Esophagus squamous epithelium (tissue), 5 donors: Measurements from ENCODE around the gene SLC6A7. TPM values are rescaled to one million over a fixed set of nuclear protein-coding genes. Genes with fewer than 3 reads are reported as not detected.

Experiments
- DNase-seq: peaks from one replicate; lab custom pipeline; 2025; lab: John Stamatoyannopoulos, UW
- H3K27ac ChIP-seq, 4 donors: fragments of 200-600 bp; sonication (generic); one replicate each; pipeline ENCODE4 v1.5.1; 2016 to 2019; ENCODE audit warnings: mild to moderate bottlenecking in 1 of 4
- H3K27me3 ChIP-seq, 4 donors: fragments of 200-600 bp; sonication (generic); 1 replicate in 3 of 4; 2 replicates in 1 of 4; pipeline versions ENCODE4 v1.5.1 to v1.6.0; 2017 to 2021; ENCODE audit warnings: antibody characterized with exemption in 1 of 4
- H3K36me3 ChIP-seq, 3 donors: fragments of 200-600 bp; sonication (generic); one replicate each; pipeline ENCODE4 v1.5.1; 2016 to 2019
- H3K4me1 ChIP-seq, 3 donors: fragments of 200-600 bp; sonication (generic); one replicate each; pipeline ENCODE4 v1.5.1; 2017 to 2019
- H3K4me3 ChIP-seq, 4 donors: fragments of 200-600 bp; sonication (generic); 1 replicate in 3 of 4; 2 replicates in 1 of 4; pipeline ENCODE4 v1.5.1; 2016 to 2019; ENCODE audit warnings: mild to moderate bottlenecking in 2 of 4, moderate library complexity in 1 of 4
- H3K9me3 ChIP-seq, 3 donors: fragments of 200-600 bp; sonication (generic); one replicate each; pipeline ENCODE4 v1.5.1; 2016 to 2019
- POLR2A ChIP-seq, 4 donors: fragments of 450-650 bp; IDR thresholded peaks; one replicate each; pipeline ENCODE4 v1.6.1; 2017; ENCODE audit warnings: antibody characterized with exemption in 4 of 4, mild to moderate bottlenecking in 4 of 4, moderate library complexity in 3 of 4
- WGBS, 2 donors: methylation state at CpG; one replicate each; pipeline ENCODE4 v1.1.5; 2018; 5-methylcytosine and 5-hydroxymethylcytosine counted together
- intact Hi-C: fragments of 100-400 bp; cut with DNase I; formaldehyde crosslinking; loops from one replicate; pipeline ENCODE4 v1.15.0; 2022
- total RNA-seq, 4 donors: library from RNA; depleted of rRNA; stranded (reverse); fragments of >200 nt; gene quantifications; one replicate each; pipeline ENCODE4 v1.1.0, GENCODE V29; 2016
- TF ChIP-seq, protein P1 (sequence below), 6 experiments: fragments of 450-650 bp in 4 of 6; fragments of 200-600 bp in 2 of 6; sonication (generic) in 2 of 6; IDR thresholded peaks; one replicate each; pipeline ENCODE4 v1.5.1; 2016 to 2019; ENCODE audit warnings: antibody characterized with exemption in 6 of 6, mild to moderate bottlenecking in 4 of 6, moderate library complexity in 4 of 6
- donor health status: DM: yes; HTN: yes; CAD: no.

Gene SLC6A7
- total RNA-seq, 4 donors from 2014 or later: not detected

DNA sequence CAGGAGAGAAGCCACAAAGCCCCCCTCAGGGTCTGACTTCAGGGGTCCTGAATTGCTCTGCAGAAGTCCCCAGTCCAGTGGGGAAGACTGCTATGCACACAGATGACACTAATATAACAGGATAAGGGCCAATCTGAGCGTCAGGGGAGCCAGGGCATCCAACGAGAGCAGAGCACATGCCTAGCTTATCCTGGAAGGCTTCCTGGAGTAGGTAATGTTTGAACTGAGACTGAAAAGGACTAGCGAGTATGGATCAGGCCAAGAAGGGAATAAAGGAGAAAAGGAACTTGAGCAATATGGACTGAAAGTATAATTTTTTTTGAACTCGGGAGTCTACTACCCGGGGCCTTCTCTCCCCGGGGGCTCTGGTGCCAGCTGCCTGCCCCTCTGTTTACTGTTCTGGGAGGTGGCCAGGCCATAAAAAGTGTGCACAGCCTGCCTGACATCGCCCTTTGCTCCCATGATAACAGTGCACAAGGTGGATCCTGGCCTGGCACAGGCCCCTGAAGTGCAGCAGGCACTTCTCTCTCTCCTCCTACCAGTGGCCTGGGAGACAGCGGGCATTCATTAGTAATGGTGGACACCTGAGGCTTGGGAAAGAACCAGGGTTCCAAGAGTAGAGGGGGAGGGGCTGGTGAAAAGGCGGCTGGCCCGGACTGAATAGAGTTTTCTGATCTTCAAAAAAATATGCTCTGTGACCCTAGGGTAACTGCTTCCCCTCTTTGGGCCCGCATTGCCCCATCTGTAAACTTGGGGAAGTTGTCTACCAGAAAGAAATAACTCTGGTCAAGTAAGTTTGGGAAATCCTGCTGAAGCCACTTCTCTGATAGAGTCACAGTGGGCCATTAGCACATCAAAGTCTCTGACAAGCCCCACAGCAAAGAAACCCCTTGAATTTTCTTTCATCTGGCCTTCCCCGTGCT, 4.6 kb upstream of the SLC6A7 start:
- H3K9me3 ChIP-seq: no peaks in the 10 kb centered on the region
- TF ChIP-seq, protein P1, sequence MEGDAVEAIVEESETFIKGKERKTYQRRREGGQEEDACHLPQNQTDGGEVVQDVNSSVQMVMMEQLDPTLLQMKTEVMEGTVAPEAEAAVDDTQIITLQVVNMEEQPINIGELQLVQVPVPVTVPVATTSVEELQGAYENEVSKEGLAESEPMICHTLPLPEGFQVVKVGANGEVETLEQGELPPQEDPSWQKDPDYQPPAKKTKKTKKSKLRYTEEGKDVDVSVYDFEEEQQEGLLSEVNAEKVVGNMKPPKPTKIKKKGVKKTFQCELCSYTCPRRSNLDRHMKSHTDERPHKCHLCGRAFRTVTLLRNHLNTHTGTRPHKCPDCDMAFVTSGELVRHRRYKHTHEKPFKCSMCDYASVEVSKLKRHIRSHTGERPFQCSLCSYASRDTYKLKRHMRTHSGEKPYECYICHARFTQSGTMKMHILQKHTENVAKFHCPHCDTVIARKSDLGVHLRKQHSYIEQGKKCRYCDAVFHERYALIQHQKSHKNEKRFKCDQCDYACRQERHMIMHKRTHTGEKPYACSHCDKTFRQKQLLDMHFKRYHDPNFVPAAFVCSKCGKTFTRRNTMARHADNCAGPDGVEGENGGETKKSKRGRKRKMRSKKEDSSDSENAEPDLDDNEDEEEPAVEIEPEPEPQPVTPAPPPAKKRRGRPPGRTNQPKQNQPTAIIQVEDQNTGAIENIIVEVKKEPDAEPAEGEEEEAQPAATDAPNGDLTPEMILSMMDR (IDR thresholded peaks at IDR 0.05): no peak
- no peak for TF ChIP-seq POLR2A (IDR thresholded peaks at IDR 0.05)
- no peak overlapping the region for H3K27ac ChIP-seq
- peaks cover 0 to 54% (median 7%) of the 10 kb centered on the region in 4 donors for H3K27me3 ChIP-seq
- H3K36me3 ChIP-seq: no peaks in the 10 kb centered on the region
- H3K4me1 ChIP-seq: peaks cover 5 to 30% (median 14%) of the 10 kb centered on the region in 3 donors
- H3K4me3 ChIP-seq: no peak overlapping the region
- DNase-seq: no peak
- WGBS, 2 donors: 85% methylated on average over 11 to 12 of the region's 12 CpGs
- intact Hi-C loops: no loop called here

DNA sequence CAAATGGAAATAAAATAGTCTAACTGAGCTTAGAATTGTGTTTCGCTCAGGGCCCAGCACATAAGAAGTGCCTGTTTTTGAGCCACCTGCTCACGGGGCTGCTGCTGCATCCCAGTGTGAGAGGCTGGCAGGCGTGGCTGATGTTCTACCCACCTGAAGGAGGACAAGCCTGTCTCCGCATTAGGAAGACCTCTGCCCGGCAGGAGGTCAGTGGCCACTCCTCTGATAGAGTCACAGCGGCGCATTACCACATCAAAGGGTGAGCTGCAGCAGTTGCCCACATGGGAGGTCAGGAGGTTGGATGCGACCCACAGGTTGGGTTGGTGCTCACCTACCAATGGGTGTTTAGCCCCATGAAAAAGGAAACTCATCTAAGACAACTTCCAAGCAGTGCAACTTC, 3.7 kb upstream of the SLC6A7 start:
- no peak overlapping the region for H3K4me3 ChIP-seq
- peaks cover 0 to 24% (median 6%) of the 10 kb centered on the region in 3 donors for H3K4me1 ChIP-seq
- no peak for DNase-seq
- H3K9me3 ChIP-seq: no peaks in the 10 kb centered on the region
- TF ChIP-seq, protein P1 (IDR thresholded peaks at IDR 0.05): no peak
- no peak for TF ChIP-seq POLR2A (IDR thresholded peaks at IDR 0.05)
- 80 to 88% methylated on average over 2 of the region's 8 CpGs for WGBS, 2 donors
- peaks cover 0 to 62% (median 12%) of the 10 kb centered on the region in 4 donors for H3K27me3 ChIP-seq
- no peaks in the 10 kb centered on the region for H3K36me3 ChIP-seq
- intact Hi-C loops: no loop called here
- H3K27ac ChIP-seq: no peak overlapping the region

DNA sequence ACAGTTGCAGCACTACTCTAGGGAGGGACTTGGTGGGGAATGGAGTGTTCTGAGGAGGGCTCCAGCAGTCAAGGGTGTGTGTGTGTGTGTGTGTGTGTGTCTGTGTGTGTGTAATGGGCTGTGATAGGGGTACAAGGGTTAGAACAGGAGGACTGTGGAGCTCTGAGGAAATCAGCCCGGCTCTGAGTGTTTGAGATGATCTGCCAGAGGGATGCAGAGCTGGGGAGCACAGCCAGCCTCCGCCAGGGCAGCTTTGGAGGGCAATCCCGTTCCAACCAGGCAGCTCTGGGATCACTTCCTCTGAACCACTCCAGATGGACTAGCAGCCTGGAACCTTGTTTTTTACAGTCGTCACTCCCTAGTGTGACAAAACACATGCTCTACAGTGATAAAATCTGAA, 3.0 kb upstream of the SLC6A7 start:
- 68 to 73% methylated on average over 2 to 4 of the region's 4 CpGs for WGBS, 2 donors
- DNase-seq: no peak
- no peak for TF ChIP-seq POLR2A (IDR thresholded peaks at IDR 0.05)
- TF ChIP-seq, protein P1 (IDR thresholded peaks at IDR 0.05): no peak

DNA sequence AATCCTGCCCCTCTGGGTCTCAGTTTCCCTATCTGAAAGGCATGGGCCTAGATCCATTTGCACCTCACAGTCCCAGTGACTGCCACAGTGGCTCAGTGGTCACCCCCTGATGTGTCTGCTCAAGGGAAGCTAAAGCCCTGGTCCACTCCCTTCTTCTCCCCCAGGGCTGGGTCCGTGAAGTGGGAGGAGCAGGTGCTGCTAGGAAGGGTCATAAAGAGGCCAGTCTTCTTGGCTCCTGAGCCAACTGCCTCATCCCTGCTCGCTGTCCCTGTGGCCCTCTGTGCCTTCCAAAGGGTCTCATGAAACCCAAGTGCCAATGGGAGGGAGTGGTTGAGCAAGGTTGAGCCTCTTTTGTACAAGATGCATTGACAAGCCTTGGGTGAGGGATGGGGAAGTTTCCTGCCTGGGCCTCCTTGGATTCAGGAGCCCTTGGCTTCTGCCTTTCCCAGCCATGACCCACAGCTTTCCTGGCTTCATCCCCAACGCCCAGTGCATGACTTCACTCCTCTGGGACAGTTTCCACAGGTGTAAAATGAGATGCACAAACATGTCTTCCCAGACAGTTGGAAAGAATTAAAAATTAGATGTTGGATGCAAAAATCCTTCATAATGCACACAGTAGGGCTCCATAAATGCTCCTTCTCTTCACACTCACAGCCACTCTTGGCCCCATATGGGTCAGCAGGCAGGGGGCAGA, 1.6 kb upstream of the SLC6A7 start:
- H3K9me3 ChIP-seq: no peaks in the 10 kb centered on the region
- TF ChIP-seq, protein P1 (IDR thresholded peaks at IDR 0.05): no peak
- no peak for TF ChIP-seq POLR2A (IDR thresholded peaks at IDR 0.05)
- 40 to 63% methylated on average over 1 to 2 of the region's 3 CpGs for WGBS, 2 donors
- peaks cover 0 to 10% (median 3%) of the 10 kb centered on the region in 3 donors for H3K4me1 ChIP-seq
- H3K4me3 ChIP-seq: no peak overlapping the region
- peaks cover 0 to 74% (median 12%) of the 10 kb centered on the region in 4 donors for H3K27me3 ChIP-seq
- no peak overlapping the region for H3K27ac ChIP-seq
- no peaks in the 10 kb centered on the region for H3K36me3 ChIP-seq
- intact Hi-C loops: no loop called here
- no peak for DNase-seq

More for the DNA sequence above, 3.0 kb upstream of the SLC6A7 start:
- intact Hi-C loops: no loop called here
- H3K9me3 ChIP-seq: no peaks in the 10 kb centered on the region
- H3K27ac ChIP-seq: no peak overlapping the region
- H3K4me3 ChIP-seq: no peak overlapping the region
- no peaks in the 10 kb centered on the region for H3K36me3 ChIP-seq
- peaks cover 0 to 70% (median 12%) of the 10 kb centered on the region in 4 donors for H3K27me3 ChIP-seq
- peaks cover 0 to 17% (median 3%) of the 10 kb centered on the region in 3 donors for H3K4me1 ChIP-seq
